Islet of Langerhans (tissue), 1 donor: ENCODE data around the gene GPR84.

Experiments used
- FAIRE-seq: peaks from one replicate; lab custom pipeline; 2011; peaks lifted over from hg19 to GRCh38; lab: Jason Lieb, UNC

Gene GPR84

DNA sequence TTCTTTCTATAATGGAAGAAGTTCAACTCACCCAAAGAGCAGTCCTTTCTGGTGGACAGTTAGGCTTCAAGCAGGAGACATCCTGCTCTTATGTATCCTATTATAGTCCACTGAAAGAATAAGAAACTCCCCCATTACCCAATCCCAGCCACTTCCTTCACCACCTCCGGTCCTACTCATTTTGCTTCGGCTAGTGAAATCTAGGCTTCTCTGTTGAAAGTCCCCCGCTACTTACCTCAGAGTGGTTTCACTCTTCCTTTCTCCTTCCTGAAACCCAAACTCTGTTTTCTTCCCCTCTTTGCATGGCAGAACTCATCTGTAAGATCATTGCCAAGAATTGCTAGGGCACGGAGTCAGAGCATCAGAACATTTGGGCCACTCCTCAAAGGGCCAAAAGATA, at the start of gene GPR84:
TSS of gene GPR84 (minus strand) at position 74 of the 400 bp plus-strand sequence. CDS start 635 bp downstream, outside the sequence.
- FAIRE-seq: no peak

DNA sequence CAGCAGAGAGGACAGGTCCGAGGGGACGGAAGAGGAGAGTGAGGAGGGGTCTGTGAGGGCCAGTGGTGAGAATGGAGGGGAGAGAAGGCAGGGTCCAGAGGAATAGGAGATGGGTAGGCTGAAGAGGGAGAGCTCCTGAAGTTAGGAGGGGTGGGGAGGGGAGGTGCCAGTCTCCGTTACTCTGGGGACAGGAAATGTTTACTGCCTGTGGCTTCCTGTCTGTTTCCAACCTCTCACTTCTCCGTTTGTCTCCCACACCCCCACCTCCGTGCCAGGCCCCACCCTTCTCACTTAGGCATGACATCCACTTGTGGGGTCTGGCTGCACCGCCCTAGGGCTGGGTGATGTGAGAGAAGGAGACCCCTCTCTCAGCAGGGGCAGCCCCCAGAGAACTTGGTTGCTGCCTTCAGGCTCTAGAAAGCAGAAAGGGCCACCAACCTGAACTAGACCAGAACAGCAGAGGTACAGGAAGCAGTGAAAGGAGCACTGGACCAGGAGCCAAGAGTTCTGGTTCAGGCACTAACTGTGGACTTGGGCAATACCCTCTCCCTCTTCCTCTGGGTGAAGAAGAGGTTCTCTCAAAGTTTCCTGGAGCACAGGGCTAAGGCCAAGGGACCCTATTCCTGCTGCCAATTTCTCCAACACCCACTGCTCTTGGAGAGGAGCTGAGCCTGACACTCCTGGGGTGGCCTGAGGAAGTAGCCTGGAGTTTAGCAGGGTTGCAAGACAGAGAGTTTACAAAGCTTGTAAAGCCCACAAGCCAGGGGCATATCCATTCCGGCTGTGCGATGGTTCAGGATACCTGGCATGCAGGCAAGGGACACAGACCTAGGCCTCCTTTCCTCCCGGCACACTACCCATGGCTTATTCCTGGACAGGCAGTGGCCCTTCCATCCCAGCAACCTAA, 49.3 kb upstream of the GPR84 start:
- FAIRE-seq: no peak

DNA sequence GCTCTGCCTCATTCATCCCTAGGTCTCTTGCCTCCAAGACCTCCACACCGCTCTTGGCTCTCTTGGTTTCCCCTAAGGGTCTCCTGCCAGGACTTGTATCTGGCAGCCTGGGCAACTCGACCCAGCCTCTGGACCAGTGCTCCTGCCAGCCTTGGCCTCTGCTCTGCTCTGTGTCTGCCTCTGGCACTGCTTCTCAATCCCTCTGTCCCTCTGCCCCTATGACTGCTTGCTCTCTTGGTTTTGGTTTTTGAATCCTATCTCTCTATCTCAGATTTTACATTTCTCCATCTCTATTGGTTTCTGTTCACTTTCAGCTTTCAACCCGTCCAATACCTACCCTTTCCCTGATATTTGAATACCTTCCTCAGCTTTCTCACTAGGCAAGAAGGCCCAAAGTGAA, 48.5 kb upstream of the GPR84 start:
- no peak for FAIRE-seq

DNA sequence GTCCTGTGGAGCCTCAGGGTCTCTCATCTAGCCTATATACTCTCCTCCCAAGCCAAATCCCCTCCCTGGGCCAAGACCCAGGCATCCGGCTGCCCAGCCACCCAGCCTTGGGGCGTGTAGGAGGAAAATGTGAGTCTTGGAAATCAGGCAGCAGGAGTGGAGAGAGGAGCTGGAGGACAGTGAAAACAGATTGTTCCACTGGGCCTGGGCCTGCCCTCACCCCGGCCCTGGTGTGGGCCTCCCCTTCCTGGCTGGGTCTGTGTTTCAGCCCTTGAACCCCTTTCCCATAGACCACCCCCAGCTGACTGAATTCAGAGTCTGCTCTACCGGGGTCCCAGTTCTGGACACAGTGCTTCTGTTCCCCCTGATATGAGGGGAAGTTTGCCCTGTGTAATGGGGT, 48.1 kb upstream of the GPR84 start:
- FAIRE-seq: no peak

DNA sequence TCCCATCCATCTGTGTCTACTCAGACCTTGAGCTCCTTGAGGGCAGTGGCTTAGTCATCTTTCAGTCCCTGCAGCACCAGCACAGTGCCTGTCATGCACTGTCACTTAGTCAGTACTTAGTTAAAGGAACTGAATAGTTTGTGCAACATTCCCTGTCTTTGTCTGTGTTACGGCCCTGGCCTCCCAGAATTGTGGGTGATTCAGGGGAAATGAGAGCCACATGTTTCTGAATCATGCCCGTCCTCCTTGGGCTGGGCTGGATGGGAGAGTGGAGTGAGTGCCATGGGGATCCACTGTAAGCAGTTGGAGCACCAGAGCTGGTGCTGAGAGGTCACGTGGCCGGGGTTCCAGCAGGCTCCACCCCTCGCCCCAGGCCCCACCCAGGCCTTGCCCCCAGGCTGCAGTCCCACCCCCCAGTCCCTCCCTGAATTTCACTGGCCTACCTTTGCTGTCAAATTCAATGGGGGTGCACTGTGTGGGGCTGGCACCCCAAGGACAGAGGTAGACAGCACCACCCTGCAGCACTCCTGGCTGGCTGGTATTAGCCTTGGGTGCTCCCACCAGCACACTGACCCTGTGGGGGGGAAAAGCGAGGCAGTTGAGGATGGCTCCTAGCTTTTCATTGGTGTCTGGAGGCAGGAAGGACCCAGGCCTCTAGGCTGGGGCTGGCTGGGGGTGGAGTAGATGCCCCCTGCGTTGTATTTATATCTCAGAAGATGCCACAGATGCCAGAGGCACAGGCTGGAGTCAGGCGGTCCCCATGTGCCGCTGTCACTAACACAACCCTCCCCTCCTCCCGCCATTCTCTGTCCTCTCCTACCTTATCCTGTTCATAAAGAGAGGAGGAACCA, 47.3 kb upstream of the GPR84 start:
- no peak for FAIRE-seq

DNA sequence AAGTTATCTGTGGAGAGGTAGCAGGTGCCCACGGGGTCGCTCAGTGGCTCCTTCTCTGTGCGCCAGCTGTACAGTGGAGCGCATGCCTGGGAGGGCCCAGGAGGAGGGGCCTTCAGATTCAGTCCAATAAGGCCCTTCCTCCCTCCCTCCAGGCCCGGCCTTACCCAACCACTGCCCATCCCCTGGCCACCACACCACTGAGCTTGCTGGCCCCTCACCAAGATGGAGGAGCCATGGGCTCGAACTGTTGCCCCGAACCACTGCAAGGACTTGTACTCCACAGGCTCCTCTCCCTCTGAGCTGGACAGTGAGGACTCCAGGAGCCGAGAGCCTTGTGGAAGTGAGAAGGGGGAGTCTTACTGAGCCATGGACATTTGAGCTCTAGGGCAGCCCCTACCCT, 45.0 kb upstream of the GPR84 start:
- no peak for FAIRE-seq

DNA sequence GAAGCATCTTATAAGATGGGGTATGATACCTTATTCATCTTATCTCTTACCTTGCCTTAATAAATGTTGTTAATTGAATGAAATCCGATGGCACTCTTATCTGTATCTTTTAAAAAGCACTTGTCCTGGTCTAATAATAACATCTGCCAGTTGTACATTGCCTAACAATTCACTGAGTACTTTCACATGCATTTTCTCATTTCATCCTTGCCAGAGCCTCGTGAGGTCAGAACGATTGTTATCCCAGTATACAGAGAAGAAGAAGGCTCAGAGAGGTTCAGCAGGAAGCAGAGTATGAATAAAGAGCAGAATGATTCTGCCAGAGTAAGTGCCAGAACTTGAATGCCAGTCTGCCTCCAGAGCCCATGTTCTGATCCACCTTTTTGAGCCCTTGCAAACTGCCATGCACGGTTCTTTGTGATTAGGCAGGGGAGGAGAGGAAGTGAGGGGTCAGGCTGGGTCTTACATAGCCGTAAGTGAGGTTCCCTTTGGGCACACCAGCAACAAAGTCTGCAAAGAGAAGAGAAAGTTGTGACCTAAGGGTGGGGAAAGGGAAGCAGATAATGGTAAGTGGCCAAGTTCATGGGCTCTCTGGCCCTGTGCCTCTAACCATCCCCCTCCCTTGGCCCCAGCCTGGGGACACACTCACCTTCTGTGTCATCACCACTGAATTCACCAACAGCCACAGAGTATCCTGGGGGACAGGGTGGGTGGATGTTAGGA, 43.1 kb upstream of the GPR84 start:
- no peak for FAIRE-seq

DNA sequence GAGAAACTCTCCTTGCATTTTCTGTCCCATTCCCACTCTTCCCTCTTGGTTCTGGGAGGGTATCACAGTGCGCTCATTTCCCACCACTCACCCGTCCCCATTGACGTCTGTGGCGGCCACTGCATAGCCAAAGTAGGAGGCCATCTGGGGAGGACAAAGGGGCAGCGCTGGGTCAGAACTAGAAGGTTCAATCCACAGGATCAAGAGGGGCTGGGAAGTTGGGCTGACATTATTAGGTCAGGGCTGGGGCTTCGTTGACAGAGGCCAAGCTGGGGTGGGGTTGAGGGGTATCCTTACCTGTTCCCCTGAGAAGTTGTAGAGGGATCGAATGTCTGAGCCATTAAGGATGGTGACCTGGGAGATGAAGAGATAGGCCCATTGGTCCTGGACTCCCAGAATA, 41.3 kb upstream of the GPR84 start:
- no peak for FAIRE-seq

DNA sequence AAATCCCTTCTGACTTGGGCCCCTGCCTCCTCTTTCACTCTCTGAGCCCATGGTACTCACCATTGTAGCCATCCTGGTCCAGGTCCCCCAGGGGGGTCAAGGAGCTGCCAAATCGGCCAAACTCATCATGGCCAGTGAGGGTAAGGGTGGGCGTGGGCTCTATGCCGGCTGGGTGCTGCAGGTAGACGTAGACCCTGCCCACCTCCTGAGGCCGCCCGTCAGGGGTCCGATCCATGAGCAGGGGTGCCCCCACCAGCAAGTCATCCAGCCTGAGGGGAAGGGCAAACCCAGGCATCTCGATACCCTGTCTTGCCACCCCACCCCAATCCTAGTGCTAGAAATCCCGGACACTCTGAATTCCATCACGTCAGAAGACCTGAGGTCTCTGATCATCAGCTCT, 40.8 kb upstream of the GPR84 start:
- FAIRE-seq: no peak

DNA sequence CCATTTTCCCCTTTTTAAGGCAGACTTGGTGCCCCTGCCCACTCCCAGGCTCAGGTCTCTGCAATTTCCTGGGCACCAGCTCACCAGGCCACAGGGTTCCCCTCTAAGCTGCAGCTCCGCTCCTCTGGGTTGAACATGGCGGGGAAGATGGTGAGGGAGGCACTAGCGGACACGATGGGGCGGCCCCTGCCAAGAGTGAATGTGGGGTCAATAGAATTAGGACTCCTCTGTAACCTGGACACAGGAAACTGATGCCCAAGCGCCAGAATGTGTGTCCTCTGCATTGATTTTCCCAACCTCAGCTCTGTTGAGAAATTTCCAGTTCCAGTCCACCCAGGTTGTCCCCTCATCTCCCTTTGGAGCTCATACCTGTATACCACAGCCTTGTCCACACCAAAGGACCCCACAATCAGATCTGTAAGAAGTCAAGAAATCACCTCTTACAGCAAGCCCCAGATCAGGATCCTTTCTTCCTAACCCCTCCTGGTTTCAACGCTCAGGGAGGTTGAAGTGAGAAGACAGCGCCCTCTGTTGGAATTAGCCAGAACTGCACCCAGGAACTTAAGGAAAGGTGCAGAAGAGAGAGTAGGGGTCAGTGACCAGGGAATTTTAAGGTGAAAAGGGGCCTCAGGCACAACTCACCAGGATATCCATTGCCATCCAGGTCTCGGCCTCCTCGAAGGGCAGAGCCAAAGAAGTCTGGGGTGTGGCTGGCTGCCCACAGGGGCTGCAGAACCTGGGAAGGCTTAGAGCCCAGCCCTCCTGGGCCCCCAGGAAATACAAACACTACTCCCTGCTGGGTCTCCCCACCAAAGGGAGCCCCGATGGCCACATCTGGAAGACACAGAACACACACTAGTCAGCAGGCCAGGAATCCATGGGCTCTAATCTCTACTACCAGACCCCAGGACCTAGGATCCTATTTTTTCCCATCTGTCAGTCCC, 40.0 kb upstream of the GPR84 start:
- no peak for FAIRE-seq

DNA sequence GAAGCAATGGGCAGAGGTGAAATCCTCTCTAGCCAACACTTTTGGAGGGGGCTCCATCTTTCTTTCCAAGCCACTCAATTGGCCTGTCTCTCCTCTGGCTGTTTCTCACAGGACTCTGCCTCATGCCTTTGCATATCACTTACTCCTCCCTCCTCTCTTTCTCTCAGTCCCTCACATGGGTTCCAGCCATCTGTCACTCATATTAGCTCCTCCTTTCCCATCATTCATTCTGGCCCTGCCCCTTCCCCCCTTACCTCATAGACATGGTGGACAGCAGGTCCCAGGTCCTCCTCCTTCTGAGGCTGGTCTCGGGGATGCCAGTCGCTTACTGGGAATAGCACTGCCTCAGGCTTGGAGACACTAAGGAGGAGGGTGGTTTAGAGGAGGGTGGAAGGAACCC, 36.8 kb upstream of the GPR84 start:
- no peak for FAIRE-seq

DNA sequence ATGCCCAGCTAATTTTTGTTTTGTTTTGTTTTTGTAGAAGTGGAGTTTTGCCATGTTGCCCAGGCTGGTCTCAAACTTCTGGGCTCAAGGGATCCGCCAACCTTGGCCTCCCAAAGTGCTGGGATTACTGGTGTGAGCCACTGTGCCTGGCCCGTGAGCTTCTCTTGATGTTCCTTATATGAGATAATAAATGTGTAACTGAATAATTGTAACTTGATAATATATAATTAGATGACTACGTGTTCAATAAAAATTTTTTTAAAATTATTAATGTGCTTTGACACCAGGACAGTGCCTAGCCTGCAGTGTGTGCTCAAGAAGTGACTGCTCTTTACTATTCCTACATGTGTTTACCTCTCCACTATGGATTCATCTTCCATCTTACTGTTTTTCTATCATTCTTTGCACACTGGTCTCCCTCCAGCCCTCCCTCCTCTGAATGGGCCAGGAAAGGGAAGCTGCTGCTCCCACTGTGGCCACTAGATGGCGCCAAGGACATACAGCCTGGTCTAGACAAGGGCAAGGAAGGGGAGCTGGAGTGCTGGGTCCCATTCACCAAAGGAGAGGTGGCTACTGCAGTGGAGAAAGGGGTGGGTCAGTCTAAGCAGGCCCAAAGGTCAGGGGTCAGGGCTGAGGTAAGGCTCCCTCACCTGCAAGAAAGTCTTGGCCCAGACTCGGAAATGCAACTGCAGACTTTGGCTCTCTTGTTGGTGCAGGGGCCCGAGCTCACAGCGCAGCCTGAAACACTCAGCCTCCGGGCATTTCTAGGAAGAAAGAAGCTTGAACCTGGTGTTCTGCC, 34.9 kb upstream of the GPR84 start:
- no peak for FAIRE-seq

DNA sequence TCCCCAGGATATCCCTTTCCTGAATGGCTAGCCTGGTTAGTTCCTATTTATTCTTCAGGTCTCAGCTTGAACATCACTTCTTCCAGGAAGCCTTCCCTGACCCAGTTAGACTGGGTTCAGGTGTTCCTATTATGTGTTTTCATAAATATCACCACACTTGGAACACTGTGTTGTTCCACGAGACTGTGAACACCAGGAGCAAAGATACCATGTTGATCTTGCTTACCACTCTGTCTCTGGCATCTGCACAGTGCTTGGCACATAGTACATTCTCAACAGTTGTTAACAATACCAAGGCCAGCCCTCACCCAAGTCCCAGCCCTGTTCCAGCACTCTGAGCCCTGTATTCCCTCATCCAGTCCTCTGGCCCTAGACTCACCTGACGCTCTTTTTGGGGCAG, 33.9 kb upstream of the GPR84 start:
- FAIRE-seq: no peak

DNA sequence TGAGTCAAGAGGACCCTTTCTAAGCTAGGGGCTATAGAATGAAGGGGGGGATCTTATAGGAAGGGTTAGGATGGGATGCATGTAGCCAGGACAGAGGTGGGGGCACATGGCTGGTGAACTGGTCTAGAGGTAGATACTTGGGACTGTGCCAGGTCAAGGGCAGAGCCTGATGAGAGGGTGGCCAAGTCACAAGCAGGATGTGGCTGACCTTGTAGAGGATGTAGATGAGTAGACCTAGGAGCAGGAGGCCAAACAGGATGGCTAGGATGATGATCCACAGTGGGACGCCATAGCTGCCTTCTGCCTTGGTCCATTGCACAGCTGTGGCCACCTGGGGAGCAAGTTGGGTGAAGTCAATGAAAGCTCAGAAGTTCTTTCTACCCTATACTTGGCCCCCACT, 32.9 kb upstream of the GPR84 start:
- FAIRE-seq: no peak

DNA sequence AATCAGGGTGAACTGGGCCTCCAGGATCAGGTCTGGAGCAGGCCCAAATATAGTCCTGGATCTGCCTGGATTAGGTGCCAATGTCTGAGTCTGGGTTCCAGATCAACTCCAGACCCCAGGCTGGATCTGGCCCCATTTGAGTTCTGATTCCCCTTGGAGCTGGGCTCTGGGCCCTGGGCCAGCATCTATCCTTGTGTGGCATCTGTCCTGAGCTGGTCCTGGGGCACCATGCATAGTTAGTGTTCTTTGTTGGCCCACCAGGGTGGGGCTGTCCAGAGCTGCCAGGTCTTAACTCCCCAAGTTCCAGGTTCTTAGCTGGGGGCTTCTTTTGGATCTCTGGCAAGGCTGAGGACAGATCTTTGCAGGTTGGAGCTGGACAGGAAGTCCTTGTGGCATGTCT, 31.3 kb upstream of the GPR84 start:
- no peak for FAIRE-seq

DNA sequence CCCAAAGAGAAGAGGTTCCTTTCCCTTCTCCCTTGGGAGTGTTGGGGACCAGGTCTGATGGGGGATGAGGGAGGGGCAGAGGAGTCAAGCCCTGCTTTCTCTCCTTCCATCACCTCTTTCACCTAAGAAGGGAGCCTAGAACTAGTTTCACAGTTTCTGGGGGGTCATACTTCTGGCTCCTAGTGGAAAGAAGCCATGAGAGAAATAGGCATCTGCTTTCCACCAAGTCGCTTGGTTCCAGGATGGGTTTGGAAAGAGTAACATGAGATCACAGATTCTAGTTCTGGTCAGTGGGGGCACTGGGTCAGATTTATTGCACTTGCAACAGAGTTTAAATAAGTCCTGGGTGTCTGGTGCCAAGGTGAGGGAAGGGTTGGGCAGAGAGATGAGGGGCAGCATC, 30.7 kb upstream of the GPR84 start:
- no peak for FAIRE-seq

DNA sequence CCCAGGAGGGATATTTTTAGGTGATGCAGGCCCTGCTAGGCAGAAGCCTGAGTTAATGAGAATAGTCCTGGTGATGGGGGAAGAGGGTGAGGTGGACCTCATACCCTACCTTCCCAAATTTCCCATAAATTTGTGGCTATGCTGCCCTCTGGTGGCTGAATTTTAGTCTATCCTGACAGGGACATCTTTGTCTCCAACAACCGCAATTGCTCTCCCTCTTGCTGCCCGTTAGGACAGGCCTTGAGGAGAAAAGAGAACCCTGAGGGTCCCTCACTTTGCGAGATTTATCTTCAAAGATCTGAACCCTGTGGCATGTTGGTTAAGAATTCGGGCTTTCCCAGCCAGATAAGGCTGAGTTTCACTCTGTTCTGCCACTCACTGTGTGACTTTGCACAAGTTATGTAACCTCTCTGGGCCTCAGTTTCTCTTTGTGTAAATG, 30.0 kb upstream of the GPR84 start:
- FAIRE-seq: no peak

DNA sequence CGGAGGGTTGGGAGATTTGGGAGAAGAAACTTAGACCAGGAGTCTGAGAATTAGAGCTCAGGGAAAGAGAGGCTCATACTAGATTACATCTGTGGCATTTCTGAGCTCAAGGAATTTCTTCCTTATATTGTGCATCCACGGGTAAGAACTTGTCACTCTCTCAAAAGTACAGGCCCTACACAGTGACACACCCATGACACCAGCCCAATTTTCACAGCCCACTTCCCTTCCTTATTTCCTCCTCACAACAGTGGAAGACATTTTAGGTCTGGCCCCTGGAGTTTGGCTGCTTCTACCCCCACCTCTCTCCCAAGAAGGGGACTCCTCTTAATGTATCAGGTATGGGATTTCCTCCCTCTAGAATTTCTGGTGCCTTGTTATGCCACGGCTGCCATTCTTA, 29.5 kb upstream of the GPR84 start:
- FAIRE-seq: no peak

DNA sequence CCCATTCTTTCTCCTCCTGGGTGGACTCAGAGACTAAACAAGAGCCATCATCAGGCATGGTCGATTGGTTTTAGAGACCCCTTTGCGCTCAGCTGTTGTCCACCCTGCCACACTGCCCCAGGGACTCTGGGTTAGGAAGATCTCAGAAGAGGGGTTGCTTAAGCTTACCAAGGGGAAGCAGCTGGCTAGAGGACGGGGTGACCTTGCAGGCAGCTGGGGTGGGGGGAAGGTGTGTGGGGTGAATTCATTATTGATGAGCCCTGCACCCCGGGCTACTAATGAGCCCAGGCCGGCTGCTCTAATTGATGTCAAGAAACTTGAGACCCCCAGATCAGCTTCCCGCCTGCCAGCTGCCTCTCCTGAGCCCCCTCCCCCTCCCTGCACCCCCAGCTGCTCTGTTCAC, 28.9 kb upstream of the GPR84 start:
- FAIRE-seq: no peak

DNA sequence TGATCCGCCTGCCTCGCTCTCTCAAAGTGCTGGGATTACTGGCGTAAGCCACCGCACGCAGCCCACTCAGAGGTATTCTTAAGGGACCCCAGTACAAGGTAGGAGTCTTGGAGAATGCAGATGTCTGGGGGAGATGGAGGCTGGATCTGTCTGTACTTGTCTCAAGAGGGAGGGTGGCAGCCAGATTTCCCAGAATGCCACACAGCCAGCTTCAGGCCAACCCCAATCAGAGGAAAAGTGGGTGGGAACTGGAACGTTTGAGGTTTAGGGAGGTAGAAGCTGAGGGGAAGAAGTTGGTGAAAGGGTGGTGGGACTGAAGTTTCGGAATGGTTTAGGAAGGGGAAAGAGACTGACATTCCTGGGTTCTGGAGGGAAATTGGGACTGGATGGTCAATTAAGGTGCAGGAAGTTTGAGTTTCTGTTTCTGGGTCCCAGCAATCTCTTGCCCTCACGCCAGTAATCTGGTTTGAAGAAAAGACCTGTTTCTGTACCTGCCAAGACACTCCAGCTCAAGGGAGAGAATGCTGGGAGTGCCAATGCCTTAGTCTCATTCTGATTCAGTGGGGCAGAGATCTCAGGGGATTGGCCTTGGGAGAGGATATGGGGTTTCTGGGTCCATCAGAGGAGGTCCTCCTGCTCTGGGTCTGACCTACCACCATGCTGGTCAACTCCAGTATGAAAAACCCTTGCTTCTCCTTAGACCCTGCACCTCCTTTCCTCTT, 28.4 kb upstream of the GPR84 start:
- FAIRE-seq: no peak
